ENCODE measurements around the gene HSF4. TPM values are rescaled to one million over a fixed set of nuclear protein-coding genes. Genes with fewer than 3 reads are reported as not detected.

Gene HSF4
- total RNA-seq: 3.2 and 5.5 TPM in 2 replicates
- polyA plus RNA-seq: 8.5 and 15.7 TPM in 2 replicates

GRCh38 chr16:67164599-67165061, at the start of gene HSF4:
HSF4 (plus strand) TSS chr16:67164745; CDS start chr16:67164812, 67 bp downstream.
- peaks cover 75% of the 10 kb centered on the region for H3K27me3 ChIP-seq
- peak within 1 kb of the TSS; percentile 90 for H3K4me2 ChIP-seq

GRCh38 chr16:67114793-67115192, 49.8 kb upstream of the HSF4 start:
- Histone ChIP-seq H3K9me3 (ENCODE audit: low read depth) (no peaks in the 10 kb centered on the region), H3K27me3 (no peaks in the 10 kb centered on the region), H3K4me2 (no peak overlapping the region), H3K27ac (no peak overlapping the region), H3K4me1 (ENCODE audit: insufficient read depth) (peaks cover 23% of the 10 kb centered on the region), H3K4me3 (no peak overlapping the region), H4K20me1 (ENCODE audit: insufficient read depth, poor library complexity, severe bottlenecking) (peaks cover 8% of the 10 kb centered on the region), H2AFZ (no peak overlapping the region), H3K9me2 (replicated peaks; ENCODE audit: insufficient read depth) (no peaks in the 10 kb centered on the region), H3K79me2 (peaks cover 78% of the 10 kb centered on the region), H3K36me3 (replicated peaks; ENCODE audit: insufficient read depth, low read depth) (no peaks in the 10 kb centered on the region)
- no peak for TF ChIP-seq CTCF (IDR thresholded peaks at IDR 0.05; ENCODE audit: poor library complexity)
- no peak for TF ChIP-seq EZH2phosphoT487 (IDR thresholded peaks at IDR 0.05; ENCODE audit: low read depth, severe bottlenecking, unreplicated experiment)
- TF ChIP-seq EZH2 (IDR thresholded peaks at IDR 0.05; ENCODE audit: borderline replicate concordance): no peak
- no peak for DNase-seq (ENCODE audit: low spot score)
- WGBS (ENCODE audit: low lambda C conversion rate, missing lambda C conversion rate): 89% methylated on average over 2 of the region's 2 CpGs

More at GRCh38 chr16:67164599-67165061, at the start of gene HSF4:
- Histone ChIP-seq H3K4me3 (no peak within 1 kb of the TSS), H3K27ac (no peak within 1 kb of the TSS), H2AFZ (peak within 1 kb of the TSS; percentile 26), H3K79me2 (no peaks in the 10 kb centered on the region), H3K9me2 (replicated peaks; ENCODE audit: insufficient read depth) (no peaks in the 10 kb centered on the region), H4K20me1 (ENCODE audit: insufficient read depth, poor library complexity, severe bottlenecking) (peaks cover 4% of the 10 kb centered on the region), H3K4me1 (ENCODE audit: insufficient read depth) (peaks cover 41% of the 10 kb centered on the region), H3K36me3 (replicated peaks; ENCODE audit: insufficient read depth, low read depth) (no peaks in the 10 kb centered on the region), H3K9me3 (ENCODE audit: low read depth) (no peaks in the 10 kb centered on the region)
- DNase-seq (ENCODE audit: low spot score): peak; percentile 59
- 4% methylated on average over 40 of the region's 41 CpGs for WGBS (ENCODE audit: low lambda C conversion rate, missing lambda C conversion rate)
- TF ChIP-seq CTCF (IDR thresholded peaks at IDR 0.05; ENCODE audit: poor library complexity) (no peak), EZH2 (IDR thresholded peaks at IDR 0.05; ENCODE audit: borderline replicate concordance) (peak; percentile 40), EZH2phosphoT487 (IDR thresholded peaks at IDR 0.05; ENCODE audit: low read depth, severe bottlenecking, unreplicated experiment) (peak; percentile 52)

- Histone ChIP-seq H3K4me2 (no peak overlapping the region), H3K4me3 (no peak overlapping the region), H3K36me3 (replicated peaks; ENCODE audit: insufficient read depth, low read depth) (no peaks in the 10 kb centered on the region), H4K20me1 (ENCODE audit: insufficient read depth, poor library complexity, severe bottlenecking) (peaks cover 8% of the 10 kb centered on the region), H3K9me3 (ENCODE audit: low read depth) (no peaks in the 10 kb centered on the region), H3K27me3 (no peaks in the 10 kb centered on the region), H3K4me1 (ENCODE audit: insufficient read depth) (peaks cover 19% of the 10 kb centered on the region), H3K9me2 (replicated peaks; ENCODE audit: insufficient read depth) (no peaks in the 10 kb centered on the region), H3K79me2 (peaks cover 71% of the 10 kb centered on the region), H2AFZ (no peak overlapping the region), H3K27ac (no peak overlapping the region)
- TF ChIP-seq EZH2phosphoT487 (IDR thresholded peaks at IDR 0.05; ENCODE audit: low read depth, severe bottlenecking, unreplicated experiment): no peak
- no peak for TF ChIP-seq CTCF (IDR thresholded peaks at IDR 0.05; ENCODE audit: poor library complexity)
- no peak for TF ChIP-seq EZH2 (IDR thresholded peaks at IDR 0.05; ENCODE audit: borderline replicate concordance)
- WGBS (ENCODE audit: low lambda C conversion rate, missing lambda C conversion rate): 83% methylated on average over 7 of the region's 7 CpGs
- no peak for DNase-seq (ENCODE audit: low spot score)
These were observed 48.9 kb upstream of the HSF4 start for GRCh38 chr16:67115639-67116038.

All from hepatocyte (in vitro differentiated cells).